Ovary (tissue), 9 donors: ENCODE data around the gene AIFM2. TPM values are rescaled to one million over a fixed set of nuclear protein-coding genes. Genes with fewer than 3 reads are reported as not detected.
A peak's percentile ranks its signal among the peaks of the same experiment; 100 is the strongest.

ENCODE experiments used
- DNase-seq, 5 donors: peaks; one replicate each; pipeline ENCODE4 v3.0.0-alpha.2; 2019 to 2020
- H3K27ac ChIP-seq, 2 donors: fragments of 200-600 bp; one replicate each; pipeline versions ENCODE4 v1.5.1 to v1.8.0; 2019 to 2022
- H3K27me3 ChIP-seq: fragments of 200-600 bp; one replicate; pipeline ENCODE4 v1.8.0; 2022
- H3K36me3 ChIP-seq: fragments of 200-600 bp; sonication (generic); one replicate; pipeline ENCODE4 v1.5.1; 2019
- H3K4me1 ChIP-seq: one replicate; pipeline ENCODE4 v1.8.1; 2013; ENCODE audit warnings: mild to moderate bottlenecking, moderate library complexity; ENCODE audit not compliant: insufficient read depth
- H3K4me3 ChIP-seq: fragments of 200-600 bp; sonication (generic); one replicate; pipeline ENCODE4 v1.5.1; 2017
- H3K9me3 ChIP-seq, 2 donors: fragments of 200-600 bp in 1 of 2; sonication (generic) in 1 of 2; one replicate each; pipeline versions ENCODE4 v1.5.1 to v1.8.1; 2013 to 2019; ENCODE audit warnings: mild to moderate bottlenecking in 1 of 2, moderate library complexity in 1 of 2
- EP300 ChIP-seq: sonication (generic); formaldehyde crosslinking; IDR thresholded peaks from one replicate; pipeline ENCODE4 v1.6.1; 2017; ENCODE audit warnings: antibody characterized with exemption
- POLR2A ChIP-seq: fragments of 450-650 bp; IDR thresholded peaks from one replicate; pipeline ENCODE4 v1.6.1; 2017; ENCODE audit warnings: antibody characterized with exemption, mild to moderate bottlenecking, moderate library complexity
- WGBS, 3 donors: extraction: QIAGEN DNeasy Blood & Tissue Kit in 1 of 3; methylation state at CpG; one replicate each; pipeline versions ENCODE4 v1.1.5 to v1.1.7; 2013 to 2017; 5-methylcytosine and 5-hydroxymethylcytosine counted together
- intact Hi-C, 4 donors: fragments of 100-400 bp; cut with DNase I; formaldehyde crosslinking; loops; one replicate each; pipeline versions ENCODE4 v1.11.0 to v1.15.1; 2022 to 2023
- polyA plus RNA-seq, 2 donors: library from polyadenylated mRNA; stranded (reverse); fragments of 200-250 nt in 1 of 2; fragments of 350-450 nt in 1 of 2; fragmentation: Illumina TruSeq in 1 of 2; extraction: RNeasy Lipid Tissue Mini Kit (QIAGEN cat#74804) in 1 of 2; gene quantifications; one replicate each; pipeline ENCODE4 v1.2.3, GENCODE V29; 2013 to 2014
- total RNA-seq, 7 donors: library from RNA; depleted of rRNA in 2 of 7; stranded (reverse); fragments of >200 nt in 2 of 7; fragmentation: NEBNext Ultra II Directional in 3 of 7; extraction: Animal tissue kit (Norgen Biotek cat#: 25700) in 3 of 7; gene quantifications; one replicate each; pipeline versions ENCODE4 v1.1.0 to v1.2.4, GENCODE V29; 2016 to 2023
- TF ChIP-seq, protein P1 (sequence below), 3 donors: fragments of 450-650 bp in 2 of 3; fragments of 200-600 bp in 1 of 3; IDR thresholded peaks; one replicate each; pipeline versions ENCODE4 v1.5.1 to v1.8.0; 2016 to 2022; ENCODE audit warnings: antibody characterized with exemption in 3 of 3, mild to moderate bottlenecking in 1 of 3
- donor health status: DM: no; HTN: no; CAD: no; lungs with moderate emphysema.
- donor health status: DM: no; HTN: no; CAD: no.
- donor health status: Bipolar disorder and iron deficiency.
- donor health status: DM: yes; HTN: yes; CAD: no.
- donor health status: DM: no; HTN: no; CAD: no.
- donor health status: DM: yes; HTN: yes; CAD: no.

AIFM2 gene
- total and polyA plus RNA-seq, 9 donors, result 5.7 to 13.9 (median 7.2) TPM

DNA sequence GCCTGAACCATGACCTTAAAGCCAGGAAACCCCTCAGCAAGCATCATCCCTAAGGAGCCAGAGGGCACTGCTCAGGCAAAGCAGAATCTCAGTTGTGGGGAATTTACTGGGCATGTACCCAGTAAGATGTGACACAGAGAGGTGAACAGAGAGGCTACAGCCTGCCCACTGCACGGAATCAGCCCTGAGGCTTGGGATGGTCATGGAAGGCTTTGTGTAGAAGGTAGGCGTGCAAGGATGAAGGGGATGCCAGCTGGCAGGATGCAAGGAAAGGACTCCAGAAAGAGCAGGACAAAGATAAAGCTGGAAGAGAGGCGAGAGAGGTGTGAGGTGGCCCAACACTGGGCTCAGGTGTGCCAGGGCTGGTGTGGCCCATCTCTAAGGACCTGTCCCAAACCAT lies 2.4 kb upstream of the AIFM2 start:
- intact Hi-C loops, result no loop called here

DNA sequence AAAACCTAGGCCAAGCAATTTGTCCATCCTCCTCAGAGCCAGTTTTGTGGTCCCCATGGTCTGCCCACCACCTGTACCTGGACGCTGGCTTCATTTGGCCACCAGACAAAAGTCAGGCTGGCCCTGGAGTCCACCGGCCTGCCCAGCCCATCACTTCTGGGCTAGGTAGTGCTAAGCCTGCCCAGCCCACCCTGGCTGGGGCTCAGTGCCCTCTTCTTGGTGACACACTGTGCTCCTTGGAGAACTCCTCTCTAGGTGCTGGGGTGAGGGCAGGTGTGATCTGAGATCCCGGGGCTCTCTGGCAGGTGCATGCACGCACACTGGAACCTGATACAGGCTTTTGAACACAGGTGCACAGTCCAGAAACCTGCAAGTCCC lies 1.1 kb downstream of the AIFM2 start:
- H3K36me3 ChIP-seq, result no peaks in the 10 kb centered on the region
- H3K27ac ChIP-seq, result no peak overlapping the region
- peak in 1 of 5 donors; percentile 23 for DNase-seq
- no peaks in the 10 kb centered on the region for H3K9me3 ChIP-seq
- peaks cover 3% of the 10 kb centered on the region for H3K4me1 ChIP-seq
- TF ChIP-seq POLR2A (no peak), EP300 (no peak)
- TF ChIP-seq, protein P1, sequence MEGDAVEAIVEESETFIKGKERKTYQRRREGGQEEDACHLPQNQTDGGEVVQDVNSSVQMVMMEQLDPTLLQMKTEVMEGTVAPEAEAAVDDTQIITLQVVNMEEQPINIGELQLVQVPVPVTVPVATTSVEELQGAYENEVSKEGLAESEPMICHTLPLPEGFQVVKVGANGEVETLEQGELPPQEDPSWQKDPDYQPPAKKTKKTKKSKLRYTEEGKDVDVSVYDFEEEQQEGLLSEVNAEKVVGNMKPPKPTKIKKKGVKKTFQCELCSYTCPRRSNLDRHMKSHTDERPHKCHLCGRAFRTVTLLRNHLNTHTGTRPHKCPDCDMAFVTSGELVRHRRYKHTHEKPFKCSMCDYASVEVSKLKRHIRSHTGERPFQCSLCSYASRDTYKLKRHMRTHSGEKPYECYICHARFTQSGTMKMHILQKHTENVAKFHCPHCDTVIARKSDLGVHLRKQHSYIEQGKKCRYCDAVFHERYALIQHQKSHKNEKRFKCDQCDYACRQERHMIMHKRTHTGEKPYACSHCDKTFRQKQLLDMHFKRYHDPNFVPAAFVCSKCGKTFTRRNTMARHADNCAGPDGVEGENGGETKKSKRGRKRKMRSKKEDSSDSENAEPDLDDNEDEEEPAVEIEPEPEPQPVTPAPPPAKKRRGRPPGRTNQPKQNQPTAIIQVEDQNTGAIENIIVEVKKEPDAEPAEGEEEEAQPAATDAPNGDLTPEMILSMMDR (IDR thresholded peaks at IDR 0.05), result no peak
- intact Hi-C loops, result no loop called here
- no peaks in the 10 kb centered on the region for H3K27me3 ChIP-seq
- peak overlapping the region; percentile 74 for H3K4me3 ChIP-seq
- 91 to 96% (median 95%) methylated on average over 3 to 4 of the region's 4 CpGs for WGBS, 3 donors

More for the DNA sequence above, 2.4 kb upstream of the AIFM2 start:
- H3K4me3 ChIP-seq, result no peak overlapping the region
- no peaks in the 10 kb centered on the region for H3K36me3 ChIP-seq
- 85 to 91% (median 87%) methylated on average over 3 of the region's 3 CpGs for WGBS, 3 donors
- H3K4me1 ChIP-seq, result peaks cover 3% of the 10 kb centered on the region
- TF ChIP-seq POLR2A, result no peak
- TF ChIP-seq, protein P1 (IDR thresholded peaks at IDR 0.05), result no peak
- TF ChIP-seq EP300, result no peak
- no peak for DNase-seq
- no peaks in the 10 kb centered on the region for H3K9me3 ChIP-seq
- H3K27ac ChIP-seq, result no peak overlapping the region
- H3K27me3 ChIP-seq, result no peaks in the 10 kb centered on the region

DNA sequence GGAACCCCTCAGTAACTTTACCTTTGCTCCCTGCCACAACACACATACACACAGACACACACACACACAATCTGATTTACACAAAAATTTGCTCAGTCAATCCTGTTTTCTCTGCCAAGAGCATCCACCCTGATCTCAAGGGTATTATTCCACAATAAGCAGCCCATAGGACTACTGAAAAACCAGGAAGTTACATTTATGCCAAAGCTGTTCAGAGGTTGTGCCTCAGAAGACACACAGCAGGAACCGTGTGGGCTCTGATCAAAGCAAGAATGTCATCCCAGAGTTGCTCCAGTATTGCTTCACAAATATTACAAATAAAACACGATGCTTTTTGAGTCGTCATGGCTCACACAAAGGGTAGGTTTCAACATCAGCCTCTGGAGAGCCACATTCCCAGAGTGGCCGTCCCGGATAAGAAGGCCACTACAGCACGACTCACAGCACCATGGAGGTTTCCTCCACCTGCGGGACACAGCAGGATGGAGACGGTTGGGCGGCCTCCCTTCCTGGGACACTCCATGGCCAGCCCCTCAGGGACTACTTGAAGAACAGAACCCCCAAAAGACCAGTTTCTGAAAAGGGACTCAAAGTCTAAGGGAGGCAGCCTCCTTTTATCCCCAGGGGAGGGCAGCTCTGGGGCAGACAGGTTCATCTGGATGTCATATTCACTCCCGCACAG lies 1.6 kb downstream of the AIFM2 start:
- no peak overlapping the region for H3K27ac ChIP-seq
- no peaks in the 10 kb centered on the region for H3K36me3 ChIP-seq
- H3K4me1 ChIP-seq, result peaks cover 3% of the 10 kb centered on the region
- H3K4me3 ChIP-seq, result no peak overlapping the region
- intact Hi-C loops, result no loop called here
- H3K27me3 ChIP-seq, result no peaks in the 10 kb centered on the region
- peak in 1 of 5 donors; percentile 15 for DNase-seq
- TF ChIP-seq, protein P1 (IDR thresholded peaks at IDR 0.05), result no peak
- TF ChIP-seq EP300, result no peak
- WGBS, 3 donors, result 80 to 83% (median 82%) methylated on average over 10 of the region's 10 CpGs
- no peaks in the 10 kb centered on the region for H3K9me3 ChIP-seq

DNA sequence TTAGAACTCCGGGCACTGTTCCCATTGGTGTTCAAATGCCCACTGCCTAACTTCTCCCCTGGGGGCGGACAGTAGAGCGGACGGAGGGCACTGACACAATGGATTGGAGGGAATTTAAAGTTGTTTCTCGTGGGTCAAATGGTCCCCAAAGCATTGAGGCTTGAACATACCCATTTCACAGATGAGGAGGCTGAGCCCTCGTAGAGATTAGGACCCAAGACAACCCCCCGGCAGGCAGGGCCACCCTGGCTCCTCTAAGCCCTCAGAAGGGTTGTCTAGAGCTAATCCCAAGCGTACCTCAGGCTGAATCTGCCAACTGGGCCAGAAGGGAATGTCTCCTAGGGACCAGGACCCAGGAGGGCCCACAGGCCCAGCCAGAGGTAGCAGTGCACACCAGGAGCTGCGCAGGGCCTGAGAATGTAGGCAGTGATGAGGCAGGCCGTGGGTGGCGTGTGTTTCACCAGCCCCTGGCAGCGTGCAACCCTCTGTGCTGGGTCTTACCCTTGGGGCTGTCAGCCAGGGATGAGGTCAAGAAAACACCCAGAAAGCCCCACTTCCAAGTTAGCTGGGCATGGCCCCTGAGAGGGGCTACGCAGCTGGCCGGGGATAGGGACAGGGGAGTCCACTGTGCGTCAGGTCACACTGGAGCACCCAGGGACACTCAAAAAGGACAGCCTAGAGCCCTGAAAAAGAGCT lies 5.8 kb downstream of the AIFM2 start:
- Histone ChIP-seq H3K36me3 (no peaks in the 10 kb centered on the region), H3K4me3 (no peak overlapping the region), H3K27me3 (no peaks in the 10 kb centered on the region), H3K4me1 (peaks cover 3% of the 10 kb centered on the region), H3K9me3 (no peaks in the 10 kb centered on the region), H3K27ac (no peak overlapping the region)
- peak in 1 of 5 donors; percentile 14 for DNase-seq
- WGBS, 3 donors, result 94 to 96% (median 94%) methylated on average over 15 of the region's 15 CpGs
- TF ChIP-seq, protein P1 (IDR thresholded peaks at IDR 0.05), result no peak
- intact Hi-C loops, result no loop called here
